NOMO-1 (cell line): ENCODE data around the gene MDGA2.
A peak's percentile ranks its signal among the peaks of the same experiment; 100 is the strongest.
"Not testable (repeated sequence)": the region's sequence is repeated elsewhere in the genome, so short reads cannot be mapped to it uniquely, and the experiment has no call there.

Experiments used
- DNase-seq, 2 experiments: peaks; one replicate each; lab custom pipeline; 2025; ENCODE audit not compliant: unreplicated experiment in 2 of 2; lab: John Stamatoyannopoulos, UW

The MDGA2 gene

DNA sequence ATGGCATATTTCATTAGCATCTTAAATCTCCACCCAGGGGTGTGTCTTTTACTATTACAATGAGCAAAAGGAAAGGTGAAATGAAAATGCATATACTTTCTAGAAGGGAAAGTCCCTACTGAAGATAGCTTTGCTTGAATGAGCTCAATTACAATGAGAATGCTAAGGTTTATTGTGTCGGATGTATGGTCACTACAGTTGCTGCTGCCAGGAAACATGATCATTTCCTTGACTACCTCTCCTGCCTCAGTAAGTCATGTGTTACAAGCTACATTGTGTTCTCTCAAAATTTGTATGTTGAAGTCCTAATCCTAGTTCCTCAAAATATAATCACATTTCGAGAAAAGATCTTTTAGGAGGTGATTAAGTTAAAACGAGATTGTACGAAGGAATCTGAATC, 322.2 kb downstream of the MDGA2 start:
- no peak for DNase-seq

DNA sequence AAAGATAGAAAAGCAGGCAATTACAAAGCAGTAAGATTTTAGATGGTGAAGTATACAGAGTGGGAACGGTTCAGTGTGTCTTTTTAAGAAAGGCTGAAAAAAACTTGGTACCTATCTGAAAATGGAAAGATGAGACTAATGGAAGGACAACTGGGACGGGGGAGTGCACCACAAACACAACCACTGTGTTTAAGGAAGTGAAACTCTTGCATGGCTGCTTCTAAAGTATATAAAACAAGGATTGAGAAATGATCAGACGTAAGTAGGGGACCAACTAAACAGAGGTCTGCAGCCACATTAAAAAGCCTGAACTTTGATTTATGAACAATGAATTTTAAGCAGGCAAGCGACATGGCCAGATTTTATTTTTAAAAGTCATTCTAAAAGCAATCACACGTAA, 328.6 kb downstream of the MDGA2 start:
- DNase-seq: peak; percentile 63 to 93

DNA sequence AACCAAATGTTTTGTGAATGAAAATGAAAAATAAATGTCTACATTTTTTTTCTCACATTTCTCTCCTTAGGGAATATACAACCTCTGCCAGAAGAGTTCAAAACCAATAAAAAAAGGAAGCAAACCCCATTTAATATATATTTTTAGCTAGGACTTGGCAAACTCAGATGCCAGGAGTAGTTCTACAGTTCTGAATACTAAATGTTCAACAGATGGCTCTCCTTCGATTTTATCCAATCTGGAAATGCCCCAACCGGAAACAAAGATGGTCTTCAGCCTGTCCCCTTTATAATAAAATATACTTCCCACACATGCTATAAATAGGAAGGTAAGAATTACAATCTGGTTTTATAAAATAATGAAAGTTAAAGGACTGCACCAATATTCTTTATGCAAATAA, 330.4 kb downstream of the MDGA2 start:
- DNase-seq: no peak

DNA sequence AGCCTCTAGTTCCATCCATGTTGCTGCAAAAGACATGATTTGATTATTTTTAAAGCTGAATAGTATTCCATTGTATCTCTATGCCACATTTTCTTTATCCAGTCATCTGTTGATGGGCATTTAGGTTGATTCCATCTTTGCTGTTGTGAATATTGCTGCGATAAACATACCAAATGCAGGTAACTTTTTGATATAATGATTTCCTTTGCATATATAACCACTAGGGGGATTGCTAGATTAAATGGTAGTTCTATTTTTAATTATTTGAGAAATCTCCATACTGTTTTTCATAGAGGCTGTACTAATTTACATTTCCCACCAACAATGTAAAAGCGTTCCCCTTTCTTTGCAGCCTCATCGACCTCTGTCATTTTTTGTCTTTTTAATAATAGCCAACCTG, 342.5 kb downstream of the MDGA2 start:
- DNase-seq: no peak

DNA sequence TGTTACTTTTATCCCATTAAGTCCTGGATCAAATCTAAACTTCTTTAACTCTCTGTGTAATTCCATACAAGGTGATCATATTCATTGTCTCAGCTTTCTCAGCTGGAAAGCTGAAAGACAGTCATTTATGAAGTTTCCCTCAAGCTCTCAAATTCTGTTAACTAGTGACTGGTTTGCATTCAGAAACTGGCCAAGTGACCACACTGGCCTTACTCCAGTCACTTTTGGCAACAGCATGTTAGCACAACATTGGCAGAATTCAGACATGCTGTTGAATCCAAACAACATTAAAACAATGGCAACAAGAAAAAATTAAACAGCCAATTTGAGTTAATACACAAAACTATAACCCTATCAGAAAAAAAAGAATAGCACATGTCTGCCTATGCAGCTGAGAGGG, 343.3 kb downstream of the MDGA2 start:
- no peak for DNase-seq

DNA sequence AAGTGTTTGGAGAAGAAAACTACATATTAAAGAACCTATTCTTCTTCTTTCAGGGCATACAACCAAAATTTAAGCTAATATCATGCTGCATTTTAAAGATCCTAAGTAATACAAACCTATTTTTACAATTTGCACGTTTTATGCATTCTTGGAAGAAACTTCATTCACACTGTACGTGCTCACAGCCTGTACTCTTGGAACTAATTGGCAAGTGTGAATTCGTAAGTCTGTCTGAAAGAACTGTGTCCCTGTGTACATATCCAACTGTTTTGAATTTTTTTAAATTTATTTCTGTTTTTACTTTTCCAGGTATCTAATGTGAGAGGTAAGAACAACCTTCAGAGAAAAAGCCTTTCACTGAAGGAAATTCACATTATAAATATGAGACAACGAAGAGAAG, 347.0 kb downstream of the MDGA2 start:
- DNase-seq: no peak

DNA sequence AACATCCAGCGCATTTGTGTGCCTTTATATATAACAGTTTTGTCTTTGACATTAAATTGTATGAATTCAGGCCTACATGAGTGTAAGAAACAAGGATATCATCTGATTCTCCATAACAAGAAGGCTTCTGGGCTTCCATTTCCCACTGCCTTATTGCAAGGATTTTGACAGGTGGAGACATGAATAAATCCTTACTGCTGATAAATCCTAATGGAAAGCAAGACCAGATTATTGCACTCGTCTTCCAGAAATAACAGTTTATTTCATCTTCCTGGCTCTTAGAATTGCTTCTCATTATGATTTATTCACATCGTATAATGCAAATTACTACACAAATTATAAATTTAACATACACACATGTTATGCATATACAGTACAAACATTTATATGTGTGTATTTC, 348.1 kb downstream of the MDGA2 start:
- no peak for DNase-seq

DNA sequence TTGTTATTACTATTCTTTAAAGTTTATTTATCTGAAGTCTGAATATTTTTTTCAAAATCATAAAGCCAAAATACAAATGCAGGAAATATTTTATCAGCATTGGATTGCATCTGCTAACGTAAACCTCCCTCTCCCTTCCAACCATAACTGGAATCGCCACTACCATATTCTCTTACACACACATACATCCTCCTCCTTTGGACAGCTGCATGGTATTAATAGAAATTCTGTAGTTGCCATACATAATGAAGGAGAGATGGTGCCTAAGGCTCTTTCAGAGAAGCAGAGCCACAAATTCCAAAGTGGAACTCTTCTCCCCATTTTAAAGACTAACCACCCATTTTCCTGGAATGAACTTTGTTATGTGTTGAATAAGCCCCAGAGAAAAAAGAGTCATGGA, 352.7 kb downstream of the MDGA2 start:
- DNase-seq: no peak

DNA sequence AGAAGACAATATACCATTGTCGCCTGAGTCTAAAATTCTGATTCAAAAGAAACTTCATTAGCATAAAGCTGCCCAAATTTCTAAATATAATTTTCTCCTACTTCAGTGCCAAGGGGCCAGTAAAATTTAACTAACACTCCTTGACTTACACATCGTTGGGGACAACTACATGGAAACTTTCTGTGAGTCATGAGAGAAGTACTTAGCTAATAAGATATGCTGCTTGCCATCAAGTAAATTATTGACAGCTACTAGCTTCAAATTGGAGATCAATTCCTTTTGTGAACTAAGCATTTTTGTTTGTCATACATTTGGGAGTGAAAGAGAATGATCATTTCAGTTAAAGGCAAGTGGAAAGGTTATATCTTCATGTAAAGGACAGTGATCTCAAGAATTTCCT, 373.3 kb downstream of the MDGA2 start:
- DNase-seq: no peak

DNA sequence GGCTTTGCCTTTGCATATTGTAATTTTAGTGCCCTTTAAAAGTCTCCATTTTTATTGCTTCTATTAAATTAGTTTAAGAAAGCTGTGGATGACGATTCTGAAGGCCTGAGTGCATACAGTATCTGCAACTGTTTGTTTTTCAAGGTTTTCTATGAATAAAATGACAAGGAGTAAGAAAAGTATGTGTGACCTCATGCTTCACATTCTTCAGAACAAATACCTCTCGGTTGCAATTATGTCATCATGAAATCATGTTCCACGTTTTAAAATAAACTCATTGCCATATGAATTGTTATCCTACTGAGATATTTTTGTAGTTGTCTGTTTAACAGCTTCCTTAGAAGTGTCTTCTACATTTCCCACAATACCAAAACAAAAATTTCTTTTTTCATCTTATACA, 374.6 kb downstream of the MDGA2 start:
- no peak for DNase-seq

DNA sequence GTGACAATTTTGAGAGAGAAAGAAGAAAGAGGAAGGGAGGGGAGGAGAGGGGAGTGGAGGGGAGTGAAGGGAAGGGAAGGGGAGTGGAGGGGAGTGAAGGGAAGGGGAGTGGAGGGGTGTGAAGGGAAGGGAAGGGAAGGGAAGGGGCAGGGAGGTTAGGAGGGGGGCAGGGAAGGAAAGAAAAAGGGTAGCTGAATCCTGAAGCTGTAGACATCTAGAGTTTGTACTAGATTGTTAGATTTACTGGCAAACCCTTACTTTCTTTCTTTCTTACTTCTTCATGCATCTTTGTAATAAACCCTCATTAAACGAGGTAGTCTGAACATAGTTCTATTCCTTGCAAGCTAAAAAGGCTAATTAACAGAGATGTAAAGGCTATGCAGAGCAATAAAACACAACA, 378.0 kb downstream of the MDGA2 start:
- no peak for DNase-seq

DNA sequence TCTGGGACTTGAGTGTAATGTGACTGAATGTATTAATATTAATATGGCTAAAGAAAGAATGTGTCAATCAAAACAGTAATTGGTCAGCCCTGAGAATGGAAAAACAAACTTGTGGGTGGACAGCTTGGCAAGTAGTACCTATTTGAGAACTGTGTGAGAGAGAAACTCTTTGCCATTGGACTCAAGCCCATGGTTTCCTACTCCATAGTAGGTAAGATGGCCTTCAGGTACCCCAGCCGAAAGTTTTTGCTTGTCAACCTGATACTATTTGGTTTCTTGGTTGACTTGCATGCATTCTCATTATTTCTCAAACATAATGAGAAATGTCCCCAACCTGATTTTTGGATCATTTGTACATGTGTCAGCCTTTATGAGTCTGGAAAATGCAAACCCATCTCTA, 391.1 kb downstream of the MDGA2 start:
- no peak for DNase-seq

DNA sequence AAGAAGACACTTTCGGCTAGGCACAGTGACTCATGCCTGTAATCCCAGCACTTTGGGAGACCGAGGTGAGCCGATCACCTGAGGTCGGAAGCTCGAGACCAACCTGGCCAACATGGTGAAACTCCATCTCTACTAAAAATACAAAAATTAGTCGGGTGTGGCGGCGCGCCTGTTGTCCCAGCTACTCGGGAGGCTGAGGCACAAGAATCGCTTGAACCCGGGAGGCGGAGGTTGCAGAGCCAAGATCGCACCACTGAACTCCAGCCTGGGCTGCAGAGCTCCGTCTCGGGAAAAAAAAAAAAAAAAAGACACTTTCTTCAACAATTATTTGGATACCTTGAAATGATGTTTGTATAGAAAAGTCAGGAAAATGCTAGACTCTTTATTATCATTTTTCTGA, 393.6 kb downstream of the MDGA2 start:
- DNase-seq: not testable (repeated sequence)

DNA sequence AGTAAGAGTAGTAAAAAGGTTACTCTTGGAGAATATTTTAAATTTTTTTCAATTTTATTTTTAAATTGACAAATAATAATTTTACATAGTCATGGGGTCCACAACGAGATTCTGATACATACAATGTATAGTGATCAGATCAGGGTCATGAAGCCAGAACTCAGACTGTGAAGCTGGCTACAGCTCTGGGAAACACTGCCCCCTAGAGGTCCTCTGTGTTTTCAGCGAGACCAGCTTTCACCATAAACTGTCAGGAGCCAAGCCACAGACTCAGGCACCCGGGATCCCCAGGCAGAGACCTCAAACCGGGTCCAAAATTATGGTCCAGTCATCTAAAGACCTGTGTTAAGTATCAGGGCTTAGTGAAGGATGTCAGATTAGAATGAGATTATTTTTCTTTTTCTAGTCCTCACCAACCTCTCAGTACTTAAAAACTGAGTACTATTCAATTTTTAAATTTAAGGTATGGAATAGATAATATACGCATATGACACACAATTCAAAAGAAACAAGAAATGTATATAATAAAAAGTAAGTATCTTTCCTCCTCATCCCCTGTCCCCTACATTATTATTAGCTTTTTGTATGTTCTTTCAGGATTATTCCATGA, 397.1 kb downstream of the MDGA2 start:
- DNase-seq: peak; percentile 10 to 28

DNA sequence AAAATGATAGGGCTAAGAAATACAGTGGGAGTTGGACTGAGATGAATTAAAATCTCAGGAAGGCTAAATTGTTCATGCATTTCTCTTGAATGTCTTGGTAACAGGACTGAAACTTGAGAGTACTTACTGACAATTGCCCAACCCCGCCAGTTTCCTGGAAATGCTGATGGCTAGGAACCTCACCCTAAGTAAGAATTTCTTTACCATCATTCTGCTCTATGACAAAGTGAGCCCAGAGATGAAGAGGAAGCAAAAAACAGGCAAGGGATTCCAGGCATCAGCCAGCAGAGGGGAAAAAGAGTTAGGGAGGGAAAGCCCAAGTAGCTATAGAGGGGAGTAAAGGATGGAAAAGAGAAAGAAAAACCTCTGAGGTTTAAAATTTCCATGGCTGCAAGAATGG, 397.7 kb downstream of the MDGA2 start:
- no peak for DNase-seq

DNA sequence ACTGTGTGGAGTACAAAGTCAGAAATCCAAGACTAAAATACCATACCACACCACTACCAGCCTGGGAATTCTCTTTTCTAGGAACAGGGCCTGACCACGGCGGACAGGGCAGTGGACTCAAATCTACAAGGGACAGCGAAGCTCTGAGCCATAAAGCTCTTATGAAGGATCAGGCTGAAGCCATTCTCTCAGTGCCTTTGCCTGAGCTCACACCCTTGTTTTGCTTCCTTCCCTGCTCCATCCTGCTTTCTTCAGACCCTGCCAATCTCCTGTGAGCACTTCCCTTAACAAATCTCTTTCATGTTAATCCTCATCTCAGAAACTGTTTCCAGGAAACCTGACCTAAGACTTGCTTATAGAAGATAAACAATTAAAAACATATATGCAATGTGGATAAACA, 398.5 kb downstream of the MDGA2 start:
- no peak for DNase-seq

DNA sequence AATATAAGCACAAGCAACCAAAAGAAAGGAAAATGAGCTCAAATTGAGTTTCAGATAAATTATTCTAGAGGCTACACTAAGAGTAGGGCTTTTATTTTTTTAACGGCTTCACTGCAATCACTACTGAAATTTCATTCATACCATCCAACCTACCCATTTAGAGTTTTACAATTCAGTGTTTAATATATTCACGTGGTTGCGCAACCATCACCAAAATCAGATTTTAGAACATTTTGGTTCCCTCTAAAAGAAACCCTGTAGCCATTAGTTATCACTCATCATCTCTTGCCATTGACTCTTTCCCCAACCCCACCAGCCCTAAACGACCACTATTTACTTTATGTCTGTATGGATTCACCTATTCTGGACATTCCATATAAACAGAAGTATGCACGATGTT, 401.5 kb downstream of the MDGA2 start:
- no peak for DNase-seq

DNA sequence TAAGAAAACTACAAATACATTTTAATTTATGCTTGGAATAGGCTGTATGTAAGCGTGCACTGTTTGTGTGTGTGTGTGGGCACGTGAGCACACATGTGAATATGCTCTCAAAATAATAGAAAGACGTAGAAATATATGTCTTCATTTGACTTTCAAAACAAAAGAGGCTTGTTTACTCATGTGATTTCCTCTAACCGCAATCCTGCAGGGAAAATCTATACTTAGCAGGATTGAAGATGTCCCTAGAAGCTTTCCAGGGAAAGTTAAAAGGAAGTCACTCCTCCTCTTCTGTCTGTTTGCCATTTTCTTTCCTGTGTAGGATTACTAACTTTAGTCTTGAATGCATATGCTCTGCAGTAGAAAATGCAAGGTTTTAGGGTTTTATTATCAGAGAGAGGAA, 404.7 kb downstream of the MDGA2 start:
- DNase-seq: no peak

DNA sequence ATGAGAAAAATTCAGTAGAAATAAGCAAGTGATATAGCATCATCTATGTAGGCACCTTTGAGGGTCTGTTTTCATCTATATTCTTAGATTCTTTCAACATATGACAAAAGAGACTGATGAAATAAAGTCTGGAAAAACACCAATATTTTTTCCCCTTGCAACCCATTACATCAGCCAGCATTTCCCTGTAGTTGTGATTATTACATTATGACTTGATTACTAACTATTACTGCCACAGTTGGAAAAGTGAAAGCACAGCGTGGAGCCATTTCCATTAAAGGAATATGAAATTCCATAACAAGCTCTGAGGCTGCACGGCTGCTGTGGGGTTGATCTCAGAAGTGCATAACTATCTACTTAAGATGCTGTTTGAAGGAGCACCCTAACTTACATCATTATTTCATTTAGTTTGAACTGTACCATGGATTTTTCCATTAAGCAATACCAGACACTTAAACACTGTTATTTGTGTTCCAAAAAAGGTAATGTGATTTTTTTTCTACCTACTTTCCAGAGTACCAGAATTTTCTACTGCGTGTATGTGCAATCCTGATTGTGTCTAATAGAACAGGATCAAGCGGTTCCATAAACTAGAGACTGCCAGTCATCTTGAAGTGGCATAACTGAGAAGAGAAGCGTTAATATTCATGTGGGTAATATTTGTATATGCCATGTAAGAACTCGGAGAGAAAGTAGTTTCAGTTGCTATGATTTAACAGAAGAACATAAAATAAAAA, 405.5 kb downstream of the MDGA2 start:
- DNase-seq: no peak

DNA sequence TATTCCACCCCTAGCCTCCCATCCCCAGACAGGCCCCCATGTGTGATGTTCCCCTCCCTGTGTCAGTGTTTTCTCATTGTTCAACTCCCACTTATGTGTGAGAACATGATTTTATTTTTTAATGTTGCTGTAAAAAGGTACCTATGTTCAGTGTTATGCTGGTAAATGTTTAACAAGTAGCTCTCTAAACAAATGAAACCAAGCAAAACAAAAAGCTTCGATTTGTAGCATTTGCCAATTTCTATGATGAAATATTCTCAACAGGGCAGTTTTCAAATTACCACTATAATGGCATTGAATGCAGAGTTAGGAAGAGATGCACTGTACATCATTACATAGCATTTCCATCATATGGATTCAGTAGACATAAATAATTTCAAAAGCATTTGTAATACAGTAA, 410.6 kb downstream of the MDGA2 start:
- no peak for DNase-seq

DNA sequence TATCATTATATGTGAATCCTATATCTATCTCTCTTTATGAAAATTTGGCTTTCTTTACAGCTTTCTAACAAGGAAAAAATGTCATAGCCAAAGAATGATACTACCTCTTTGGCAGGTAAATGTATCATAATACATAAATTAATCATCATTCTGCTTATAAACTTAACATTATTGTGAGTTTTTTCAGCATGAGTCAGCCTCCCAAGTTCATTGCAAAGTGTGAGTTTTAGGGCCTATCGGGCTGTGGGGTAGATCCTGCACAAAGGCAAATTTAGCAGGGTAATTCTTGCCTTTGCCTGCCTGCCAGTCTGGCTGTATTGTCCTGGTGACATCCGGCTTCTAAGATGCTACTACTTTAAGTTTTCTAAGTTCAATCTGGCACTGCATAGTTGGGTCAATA, 412.6 kb downstream of the MDGA2 start:
- DNase-seq: no peak

DNA sequence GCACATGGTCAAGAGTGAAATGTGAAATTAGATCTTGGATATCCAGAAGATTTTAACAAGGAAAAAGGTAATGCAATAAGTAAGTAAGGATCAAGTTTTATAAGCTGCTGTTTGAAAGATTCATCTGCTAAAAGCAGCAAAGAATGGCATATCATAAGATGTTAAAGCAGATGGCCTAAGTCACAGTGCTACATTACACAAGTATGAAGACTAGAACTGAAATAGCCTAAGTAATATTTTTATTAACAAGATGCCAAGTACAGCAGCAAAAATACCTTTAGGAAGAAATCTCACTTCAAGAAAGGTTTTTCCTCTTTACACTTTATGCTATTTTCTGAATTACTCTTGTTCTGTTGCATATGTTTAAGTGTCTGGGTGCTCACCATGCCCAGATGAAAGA, 414.1 kb downstream of the MDGA2 start:
- DNase-seq: no peak

DNA sequence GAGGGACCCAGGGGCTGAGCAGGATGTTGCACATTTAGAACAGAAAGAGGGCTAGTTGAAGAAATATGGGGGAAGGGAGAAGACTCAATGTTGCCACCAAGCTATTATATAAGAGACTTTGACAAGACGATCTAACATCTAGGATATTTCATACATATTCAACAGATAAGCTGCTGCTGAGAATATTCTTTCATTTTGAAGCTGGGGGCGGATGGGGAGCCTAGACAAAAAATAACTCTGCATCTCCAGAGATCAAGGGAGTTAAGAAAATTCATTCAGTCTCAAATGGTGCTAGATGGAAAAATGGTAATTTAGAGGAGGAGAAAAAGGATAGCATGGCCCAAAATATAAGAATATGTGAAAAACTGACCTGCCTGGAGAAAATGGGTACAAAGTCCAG, 415.6 kb downstream of the MDGA2 start:
- no peak for DNase-seq
